ENCODE data around the gene SRSF12.
A peak's percentile ranks its signal among the peaks of the same experiment; 100 is the strongest.
"Not testable (repeated sequence)": the region's sequence is repeated elsewhere in the genome, so short reads cannot be mapped to it uniquely, and the experiment has no call there.

SRSF12 gene

GRCh38 chr6:89071036-89071435, 46.8 kb downstream of the SRSF12 start:
- no peak for DNase-seq (ENCODE audit: low read depth)

- DNase-seq (ENCODE audit: low read depth): no peak
These were observed 48.2 kb downstream of the SRSF12 start for GRCh38 chr6:89069536-89070163.

- no peak for DNase-seq (ENCODE audit: low read depth)
These were observed 49.2 kb downstream of the SRSF12 start for GRCh38 chr6:89068695-89069094.

DNA sequence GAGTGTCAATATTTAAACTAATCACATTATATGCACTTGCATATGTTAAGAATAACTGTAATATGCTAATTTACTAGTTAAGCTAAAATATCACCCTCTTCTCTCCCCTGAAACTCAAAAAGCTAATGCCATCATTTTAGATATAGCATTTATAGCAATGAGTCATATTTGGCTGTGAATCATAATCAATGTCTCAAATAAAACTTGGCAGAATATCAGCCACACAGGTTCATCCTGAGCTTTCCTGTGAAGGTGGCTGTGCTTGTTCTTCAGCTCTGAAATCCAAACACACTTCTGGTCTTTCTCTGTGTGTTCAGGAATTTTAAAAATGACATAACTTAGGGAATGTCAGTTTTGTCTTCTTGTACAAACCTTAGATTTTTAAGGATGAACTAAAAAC, 50.1 kb downstream of the SRSF12 start:
- no peak for DNase-seq (ENCODE audit: low read depth)

GRCh38 chr6:89066940-89067646, 50.8 kb downstream of the SRSF12 start:
- no peak for DNase-seq (ENCODE audit: low read depth)

- DNase-seq (ENCODE audit: low read depth): not testable (repeated sequence)
These were observed 51.8 kb downstream of the SRSF12 start for GRCh38 chr6:89066121-89066520.

GRCh38 chr6:89064931-89065330, 52.9 kb downstream of the SRSF12 start:
- DNase-seq (ENCODE audit: low read depth): not testable (repeated sequence)

DNA sequence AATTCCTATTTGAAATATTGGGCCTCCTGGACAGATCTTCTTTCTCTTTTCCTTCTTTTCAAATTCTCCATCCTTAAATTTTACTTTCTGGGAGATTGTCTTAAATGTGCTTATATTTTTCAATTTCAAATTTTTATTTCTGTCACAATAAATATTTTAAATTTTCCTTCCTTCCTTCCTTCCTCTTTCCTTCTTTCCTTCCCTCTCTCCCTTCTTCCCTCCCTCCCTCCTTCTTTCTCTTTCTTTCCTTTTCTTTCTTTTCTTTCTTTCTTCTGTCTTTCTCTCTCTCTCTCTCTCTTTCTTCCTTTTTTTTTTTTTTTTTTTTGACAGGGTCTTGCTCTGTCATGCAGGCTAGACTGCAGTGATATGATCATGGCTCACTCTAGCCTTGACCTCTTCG, 54.0 kb downstream of the SRSF12 start:
- DNase-seq (ENCODE audit: low read depth): no peak

DNA sequence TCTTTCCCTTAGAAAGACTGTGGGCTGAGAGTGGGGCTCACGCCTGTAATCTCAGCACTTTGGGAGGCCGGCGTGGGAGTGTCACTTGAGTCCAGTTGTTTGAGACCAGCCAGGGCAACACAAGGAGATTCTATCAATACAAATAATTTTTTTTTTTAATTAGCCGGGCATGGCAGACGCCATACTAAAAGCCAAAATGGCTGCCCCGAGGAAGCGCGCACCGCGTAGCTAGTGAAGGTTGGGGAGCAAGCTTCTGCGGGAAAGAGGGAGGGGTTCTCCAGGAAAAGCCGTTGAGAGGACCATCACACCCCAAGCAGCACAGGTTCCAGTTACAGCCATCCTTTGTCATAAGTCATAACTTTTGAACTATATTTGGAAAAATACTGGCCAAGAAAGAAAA, 58.6 kb downstream of the SRSF12 start:
- DNase-seq (ENCODE audit: low read depth): no peak

DNA sequence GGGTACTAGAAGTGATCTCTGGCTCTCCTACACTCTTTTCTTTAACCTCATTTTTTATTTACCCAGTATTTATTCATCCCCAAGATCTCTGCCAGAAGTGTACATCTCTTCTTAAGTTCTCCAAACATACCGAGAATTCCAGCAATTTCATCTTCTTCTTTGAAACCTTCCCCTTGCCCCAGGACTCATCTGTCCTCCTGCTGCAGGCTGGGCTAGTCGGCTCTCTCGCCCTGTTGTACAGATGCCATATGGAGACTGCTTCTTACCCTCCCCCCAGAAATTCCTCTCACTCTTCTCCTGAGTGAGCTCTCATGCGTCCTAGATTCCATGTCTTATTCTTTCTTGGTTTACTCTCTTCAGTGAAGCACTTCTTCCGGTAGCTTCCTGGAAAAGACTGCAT, 59.2 kb downstream of the SRSF12 start:
- DNase-seq (ENCODE audit: low read depth): no peak

GRCh38 chr6:89057759-89058158, 60.1 kb downstream of the SRSF12 start:
- DNase-seq (ENCODE audit: low read depth): no peak

- no peak for DNase-seq (ENCODE audit: low read depth)
These were observed 63.7 kb downstream of the SRSF12 start for GRCh38 chr6:89054208-89054607.

DNA sequence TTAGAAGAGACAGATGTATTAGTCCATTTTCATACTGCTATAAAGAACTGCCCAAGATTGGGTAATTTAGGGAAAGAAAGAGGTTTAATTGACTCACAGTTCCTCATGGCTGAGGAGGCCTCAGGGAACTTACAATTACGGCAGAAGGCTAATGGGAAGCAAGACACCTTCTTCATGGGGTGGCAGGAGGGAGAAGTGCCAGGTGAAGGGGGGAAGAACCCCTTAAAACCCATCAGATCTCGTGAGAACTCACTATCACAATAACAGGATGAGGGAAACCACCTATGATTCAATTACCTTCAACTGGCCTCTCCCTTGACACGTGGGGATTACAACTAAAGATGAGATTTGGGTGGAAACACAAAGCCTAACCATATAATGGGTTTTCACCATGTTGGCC, 66.2 kb downstream of the SRSF12 start:
- no peak for DNase-seq (ENCODE audit: low read depth)

GRCh38 chr6:89050697-89051096, 67.2 kb downstream of the SRSF12 start:
- no peak for DNase-seq (ENCODE audit: low read depth)

DNA sequence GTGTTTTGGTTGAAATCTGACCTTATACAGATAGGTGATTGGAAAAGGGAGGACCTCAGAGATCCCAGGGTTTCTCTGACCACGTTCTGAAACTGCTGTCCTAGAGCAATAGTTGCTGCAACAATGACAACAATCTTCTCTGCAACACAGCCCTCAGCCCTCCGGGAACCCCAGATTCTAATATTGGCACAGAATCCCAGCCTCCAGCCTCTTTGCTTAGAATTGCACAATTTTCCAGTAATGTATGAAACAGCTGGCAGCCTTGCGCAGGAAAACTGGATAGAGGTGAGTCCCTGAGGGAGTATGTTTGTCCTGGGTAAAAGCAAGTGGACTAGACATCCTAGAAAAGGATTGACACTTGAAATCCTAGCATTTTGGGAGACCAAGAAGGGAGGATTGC, 67.7 kb downstream of the SRSF12 start:
- DNase-seq (ENCODE audit: low read depth): peak; percentile 20

DNA sequence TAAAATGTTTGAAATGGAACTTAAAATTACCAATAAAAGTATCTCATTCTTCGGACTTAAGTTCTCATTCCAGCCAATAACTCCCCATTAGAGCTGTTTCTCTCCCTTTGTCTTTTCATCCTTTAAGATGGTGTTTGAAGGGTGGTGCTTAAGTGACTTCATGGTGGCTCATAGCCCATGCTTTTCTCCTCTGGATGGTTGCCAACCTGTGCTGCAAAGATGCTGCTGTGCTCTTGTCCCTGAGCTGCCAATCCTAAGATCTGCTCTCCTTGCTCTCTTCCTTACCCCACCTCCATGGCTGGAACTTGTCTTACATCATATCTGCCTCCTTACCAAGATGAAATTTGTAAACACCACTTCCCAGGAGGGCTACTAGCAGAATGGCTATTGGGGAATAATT, 68.9 kb downstream of the SRSF12 start:
- DNase-seq (ENCODE audit: low read depth): no peak

DNA sequence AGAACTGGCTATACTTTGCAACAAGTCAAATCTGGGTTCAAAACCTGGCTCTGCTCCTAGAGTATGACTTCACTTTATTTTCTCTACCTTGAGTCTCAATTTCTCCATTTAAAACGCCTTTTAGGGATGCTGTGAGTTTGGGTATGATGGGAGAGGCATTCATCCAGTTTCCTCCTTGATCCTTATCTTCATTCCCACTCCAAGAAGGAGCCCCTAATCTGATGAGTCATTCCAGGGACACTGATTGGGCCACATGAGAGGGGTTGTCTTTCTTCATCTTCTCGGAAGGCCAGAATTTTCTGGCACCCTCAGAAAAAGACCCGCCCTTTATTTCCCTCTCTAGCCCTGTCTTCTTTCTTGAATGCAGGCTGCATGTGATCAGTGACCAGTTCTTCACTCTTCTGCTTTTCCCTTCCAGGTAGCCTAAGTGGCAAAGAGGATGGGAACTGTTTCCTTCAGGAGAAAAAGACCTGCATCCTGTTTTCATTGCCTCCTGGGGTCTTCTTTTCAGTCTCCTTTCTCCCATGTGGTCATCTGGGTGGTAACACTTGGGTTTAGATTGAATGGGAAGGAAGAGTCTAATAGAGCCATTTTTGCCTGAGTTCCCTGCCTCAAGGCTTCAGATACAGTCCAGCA, 69.5 kb downstream of the SRSF12 start:
- DNase-seq (ENCODE audit: low read depth): no peak

DNA sequence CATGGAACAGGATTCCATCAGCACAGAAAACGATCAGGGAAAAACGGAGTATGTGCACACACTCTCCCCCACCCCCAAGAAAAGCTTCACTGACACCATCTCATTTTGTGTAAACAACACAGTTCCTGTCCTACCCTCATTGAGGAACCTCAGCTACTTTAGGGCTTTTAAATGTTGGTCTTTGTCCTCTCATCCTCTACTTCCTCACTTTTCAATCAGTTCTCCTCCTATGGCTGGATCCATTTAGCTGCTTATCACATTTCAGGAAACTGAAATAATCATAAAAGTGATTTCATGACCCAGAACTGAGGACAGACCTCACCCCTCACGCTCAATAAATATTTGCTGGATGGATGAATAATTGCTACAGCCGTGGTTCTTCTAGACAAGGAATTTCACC, 70.4 kb downstream of the SRSF12 start:
- no peak for DNase-seq (ENCODE audit: low read depth)

All from GM04503 (cell line).